ENCODE data around the gene RACK1. TPM values are rescaled to one million over a fixed set of nuclear protein-coding genes. Genes with fewer than 3 reads are reported as not detected.

RACK1 gene
- total RNA-seq, 1 experiment from 2014 or later: 2,552 TPM

GRCh38 chr5:181231432-181231831 is 12.3 kb downstream of the RACK1 start:
- Histone ChIP-seq H3K27ac (ENCODE audit: insufficient read length, low read depth, low read length) (no peak overlapping the region), H3T11ph (ENCODE audit: low read length) (no peak overlapping the region), H3K79me1 (ENCODE audit: insufficient read depth, low read depth, low read length, poor library complexity, severe bottlenecking) (no peaks in the 10 kb centered on the region), H4K8ac (replicated peaks; ENCODE audit: insufficient read length, low read depth, low read length) (no peak overlapping the region), H2AFZ (ENCODE audit: low read length) (no peak overlapping the region), H3K79me2 (ENCODE audit: insufficient read depth, low read length) (no peaks in the 10 kb centered on the region), H4K5ac (ENCODE audit: insufficient read length, low read depth, low read length) (no peak overlapping the region), H2BK15ac (ENCODE audit: low read depth, low read length) (no peak overlapping the region), H4K20me1 (ENCODE audit: control insufficient read depth, insufficient read depth, insufficient read length) (no peaks in the 10 kb centered on the region), H3K23me2 (ENCODE audit: insufficient read length, low read depth, low read length, poor library complexity, severe bottlenecking) (no peaks in the 10 kb centered on the region), H3K9me3 (ENCODE audit: control insufficient read depth, low read depth, low read length) (no peaks in the 10 kb centered on the region), H3K23ac (ENCODE audit: insufficient read length, low read depth, low read length) (no peak overlapping the region), H3K4ac (ENCODE audit: low read depth, low read length) (no peak overlapping the region), H4K91ac (ENCODE audit: insufficient read length, low read depth, low read length) (no peak overlapping the region), H2BK20ac (ENCODE audit: low read depth, low read length, poor library complexity, severe bottlenecking) (no peak overlapping the region), H3K56ac (ENCODE audit: insufficient read length, low read depth, low read length) (no peak overlapping the region), H3K27me3 (ENCODE audit: insufficient read depth, low read length) (no peaks in the 10 kb centered on the region), H2AK5ac (ENCODE audit: insufficient read length, low read length) (no peak overlapping the region), H3K14ac (ENCODE audit: insufficient read depth, low read length) (no peak overlapping the region), H2BK120ac (ENCODE audit: low read depth, low read length, poor library complexity, severe bottlenecking) (no peak overlapping the region), H3K4me1 (ENCODE audit: insufficient read depth, low read length) (no peaks in the 10 kb centered on the region), H3K18ac (ENCODE audit: insufficient read length, low read depth, low read length) (no peak overlapping the region), H3K4me2 (ENCODE audit: insufficient read depth, insufficient read length, low read length) (no peak overlapping the region), H2BK12ac (ENCODE audit: insufficient read length, low read depth, low read length) (no peak overlapping the region), H2BK5ac (ENCODE audit: insufficient read length, low read length) (no peak overlapping the region), H3K9ac (ENCODE audit: extremely low read depth, insufficient read length, low read length) (no peak overlapping the region)
- Mint-ChIP-seq H3K36me3 (ENCODE audit: insufficient read depth in 1 of 3, low read depth in 3 of 3) (peaks cover 16 to 65% (median 37%) of the 10 kb centered on the region in 3 experiments; a peak in 5 of 7 replicates), H3K4me3 (no peak overlapping the region), H3K9me3 (no peaks in the 10 kb centered on the region), H3K4me1 (0 out of 4 replicates have a peak, but pooled peaks cover 0 to 7% of the 10 kb centered on the region in 2 experiments), H3K27me3 (ENCODE audit: low read depth) (no peaks in the 10 kb centered on the region; the same call in 1 of the 2 replicates), H3K27ac (peak overlapping the region in 1 of 3 experiments; percentile 59; a peak in 3 of 7 replicates)
- DNase-seq: no peak
- WGBS (ENCODE audit: extremely low coverage, insufficient read length, low lambda C conversion rate): no CpG with 5 or more reads among the region's 7 CpGs
- TF ChIP-seq CTCF (conservative IDR thresholded peaks at IDR 0.05): no peak

Measured in H9 (cell line).